Neural cell (in vitro differentiated cells): Measurements from ENCODE around the gene RAI1.

Experiments used
- CTCF ChIP-seq: fragments of 450-650 bp; IDR thresholded peaks from 2 replicates; pipeline ENCODE4 v1.5.1; 2014; ENCODE audit warnings: antibody characterized with exemption, mild to moderate bottlenecking, moderate library complexity; ENCODE audit not compliant: poor library complexity, severe bottlenecking
- EP300 ChIP-seq: fragments of 450-650 bp; conservative IDR thresholded peaks from 2 replicates; pipeline ENCODE4 v1.6.1; 2014; ENCODE audit warnings: antibody characterized with exemption, mild to moderate bottlenecking, moderate library complexity; ENCODE audit not compliant: poor library complexity, severe bottlenecking
- EZH2 ChIP-seq: fragments of 200-600, 300-800 bp; shearing (Covaris generic), sonication (generic); IDR thresholded peaks from 2 replicates; pipeline ENCODE4 v1.6.1; 2014; ENCODE audit warnings: antibody characterized with exemption, low read length, borderline replicate concordance, mild to moderate bottlenecking; ENCODE audit not compliant: insufficient read depth, poor library complexity, severe bottlenecking
- MXI1 ChIP-seq: fragments of 450-650 bp; conservative IDR thresholded peaks from 2 replicates; pipeline ENCODE4 v1.6.1; 2014; ENCODE audit warnings: antibody characterized with exemption, mild to moderate bottlenecking; ENCODE audit not compliant: poor library complexity, severe bottlenecking
- POLR2AphosphoS5 ChIP-seq: IDR thresholded peaks from 2 replicates; pipeline ENCODE4 v1.6.1; 2012
- RAD21 ChIP-seq: fragments of 450-650 bp; conservative IDR thresholded peaks from 2 replicates; pipeline ENCODE4 v1.6.1; 2014; ENCODE audit warnings: antibody characterized with exemption, mild to moderate bottlenecking, moderate library complexity
- SMC3 ChIP-seq: fragments of 450-650 bp; conservative IDR thresholded peaks from 2 replicates; pipeline ENCODE4 v1.6.1; 2014; ENCODE audit warnings: antibody characterized with exemption, mild to moderate bottlenecking, moderate library complexity; ENCODE audit not compliant: poor library complexity
- TAF1 ChIP-seq: IDR thresholded peaks from 2 replicates; pipeline ENCODE4 v1.6.1; 2012; ENCODE audit warnings: low read depth

DNA sequence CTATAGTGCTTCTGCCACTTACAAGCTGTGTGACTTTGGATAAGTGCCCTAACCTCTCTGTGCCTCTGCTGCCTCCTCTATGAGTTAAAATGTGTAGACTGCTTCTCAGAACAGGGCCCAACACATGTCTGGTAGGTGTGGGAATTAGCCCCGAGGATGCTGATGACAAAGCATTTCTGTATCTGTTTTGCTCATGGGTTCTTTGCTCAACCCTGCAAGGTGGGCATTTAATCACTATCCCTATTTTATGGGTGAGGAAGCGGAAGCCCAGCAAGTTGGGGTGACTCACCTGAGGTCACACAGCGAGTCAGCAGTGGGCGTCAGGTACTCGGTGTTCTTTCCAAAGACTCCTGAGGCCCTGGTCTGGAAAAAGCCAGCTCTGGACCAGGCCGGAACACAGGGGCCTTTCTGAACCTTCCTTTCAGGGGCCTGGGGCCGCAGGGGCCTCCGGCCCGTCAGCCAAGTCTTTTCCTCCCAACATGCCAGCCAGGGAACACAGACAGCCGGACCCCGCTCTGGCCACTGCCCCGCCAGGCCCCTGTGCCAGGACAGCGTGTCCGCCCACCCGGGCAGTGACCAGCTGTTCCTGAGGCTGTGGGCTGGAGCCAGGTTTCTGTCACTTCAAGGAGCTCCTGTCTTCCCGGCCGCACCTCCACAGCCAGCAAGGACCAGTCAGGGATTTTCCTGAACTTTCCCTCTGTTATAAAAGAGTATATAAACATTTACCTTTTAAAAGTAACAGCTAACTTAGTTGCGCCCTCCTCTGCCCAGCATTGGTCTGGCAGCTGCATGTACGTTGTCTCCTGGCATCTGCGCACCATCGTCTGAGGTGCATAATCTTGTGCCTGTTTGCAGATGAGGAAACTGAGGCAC is 93.0 kb downstream of the RAI1 start:
- TF ChIP-seq CTCF (peak; percentile 32), EP300 (no peak), SMC3 (no peak), EZH2 (no peak), MXI1 (no peak), RAD21 (no peak), POLR2AphosphoS5 (no peak), TAF1 (no peak)
